NCI-H345 treated with DMSO at 0.1 percent for 48 hours (cell line): ENCODE results near the gene GNA12.

Experiments
- DNase-seq: peaks from one replicate; lab custom pipeline; 2025; ENCODE audit not compliant: unreplicated experiment; lab: John Stamatoyannopoulos, UW

Gene GNA12

GRCh38 chr7:2844153-2845033, at the start of gene GNA12:
TSS of gene GNA12 (minus strand) at chr7:2844308. CDS start at chr7:2844161, 147 bp downstream.
- DNase-seq = peak; percentile 96

- no peak for DNase-seq
Observed at GRCh38 chr7:2893411-2893861, 49.3 kb upstream of the GNA12 start.

GRCh38 chr7:2892549-2892948, 48.4 kb upstream of the GNA12 start:
- no peak for DNase-seq

GRCh38 chr7:2887816-2888215, 43.7 kb upstream of the GNA12 start:
- no peak for DNase-seq

GRCh38 chr7:2886900-2887299, 42.8 kb upstream of the GNA12 start:
- peak; percentile 35 for DNase-seq

GRCh38 chr7:2886391-2886790, 42.3 kb upstream of the GNA12 start:
- no peak for DNase-seq

GRCh38 chr7:2884161-2884560, 40.1 kb upstream of the GNA12 start:
- DNase-seq = no peak

GRCh38 chr7:2883101-2883500, 39.0 kb upstream of the GNA12 start:
- DNase-seq = no peak

GRCh38 chr7:2882111-2882510, 38.0 kb upstream of the GNA12 start:
- DNase-seq = no peak

- no peak for DNase-seq
Observed at GRCh38 chr7:2880874-2881533, 36.9 kb upstream of the GNA12 start.

- no peak for DNase-seq
Observed at GRCh38 chr7:2880051-2880450, 35.9 kb upstream of the GNA12 start.

- no peak for DNase-seq
Observed at GRCh38 chr7:2879354-2879753, 35.2 kb upstream of the GNA12 start.

- DNase-seq = no peak
Observed at GRCh38 chr7:2878306-2878705, 34.2 kb upstream of the GNA12 start.

- DNase-seq = peak; percentile 72
Observed at GRCh38 chr7:2876031-2876731, 32.1 kb upstream of the GNA12 start.

- DNase-seq = no peak
Observed at GRCh38 chr7:2873686-2874551, 29.8 kb upstream of the GNA12 start.

- peak; percentile 27 for DNase-seq
Observed at GRCh38 chr7:2873146-2873545, 29.0 kb upstream of the GNA12 start.

GRCh38 chr7:2872296-2872874, 28.3 kb upstream of the GNA12 start:
- no peak for DNase-seq

- peak; percentile 4 for DNase-seq
Observed at GRCh38 chr7:2870471-2870931, 26.4 kb upstream of the GNA12 start.

GRCh38 chr7:2869981-2870380, 25.9 kb upstream of the GNA12 start:
- DNase-seq = no peak

- no peak for DNase-seq
Observed at GRCh38 chr7:2866601-2867000, 22.5 kb upstream of the GNA12 start.
